ENCODE measurements around the gene MNS1. TPM values are rescaled to one million over a fixed set of nuclear protein-coding genes. Genes with fewer than 3 reads are reported as not detected.

MNS1 gene
- total RNA-seq, 1 experiment from 2014 or later: 4.3 TPM

- H3K36me3 ChIP-seq (ENCODE audit: low read depth, low read length): peaks cover 6% of the 10 kb centered on the region; the same call in 1 of the 2 replicates
- ChIA-PET CTCF (interaction anchor here (0.8 kb wide), 1 partner anchor 25 kb away, joined by 3 read pairs; no protein-coding TSS in a partner anchor), POLR2A (ENCODE audit: unreplicated experiment) (no interaction called here)
- peak; percentile 94 for ATAC-seq
- H4K20me1 ChIP-seq (ENCODE audit: low read length): no peaks in the 10 kb centered on the region
- H3K4me1 ChIP-seq (ENCODE audit: insufficient read depth, low read length): peaks cover 14% of the 10 kb centered on the region
- H3K79me2 ChIP-seq (ENCODE audit: low read length): no peaks in the 10 kb centered on the region
- no peaks in the 10 kb centered on the region for H3K27me3 ChIP-seq (ENCODE audit: low read length)
- peak overlapping the region; percentile 48 for H3K27ac ChIP-seq (ENCODE audit: low read length)
- no peak overlapping the region for H3K9ac ChIP-seq (ENCODE audit: low read length)
- H3K9me2 ChIP-seq (replicated peaks; ENCODE audit: low read length): no peaks in the 10 kb centered on the region
- H3F3A ChIP-seq (ENCODE audit: low read length, unreplicated experiment): no peaks in the 10 kb centered on the region
- intact Hi-C loops (cut with micrococcal nuclease): no loop called here
- peak; percentile 93 for DNase-seq
- H2AFZ ChIP-seq (ENCODE audit: low read length): no peak overlapping the region
- no peaks in the 10 kb centered on the region for H3K9me3 ChIP-seq (ENCODE audit: low read length)
- BruUV-seq (replicated peaks): no TSS peak
- H3K4me2 ChIP-seq (ENCODE audit: low read length): peak overlapping the region; percentile 37
- TF ChIP-seq EZH2phosphoT487 (IDR thresholded peaks at IDR 0.05; ENCODE audit: borderline replicate concordance, low read length) (no peak), CTCF (conservative IDR thresholded peaks at IDR 0.05; ENCODE audit: low read depth, low read length) (no peak), EZH2 (IDR thresholded peaks at IDR 0.05; ENCODE audit: low read length, unreplicated experiment) (no peak)
- peak overlapping the region; percentile 14; the same call in 1 of the 2 replicates for H3K4me3 ChIP-seq (ENCODE audit: low read length)
Observed at GRCh38 chr15:56440214-56440770, 24.6 kb downstream of the MNS1 start.

GRCh38 chr15:56432304-56432703, 32.6 kb downstream of the MNS1 start:
- DNase-seq (no peak), ATAC-seq (no peak)
- no peaks in the 10 kb centered on the region for H3K9me2 ChIP-seq (replicated peaks; ENCODE audit: low read length)
- H3F3A ChIP-seq (ENCODE audit: low read length, unreplicated experiment): no peaks in the 10 kb centered on the region
- no peak overlapping the region for H3K27ac ChIP-seq (ENCODE audit: low read length)
- no peaks in the 10 kb centered on the region for H3K79me2 ChIP-seq (ENCODE audit: low read length)
- intact Hi-C loops (cut with micrococcal nuclease): no loop called here
- no TSS peak for BruUV-seq (replicated peaks)
- TF ChIP-seq EZH2 (IDR thresholded peaks at IDR 0.05; ENCODE audit: low read length, unreplicated experiment) (no peak), CTCF (conservative IDR thresholded peaks at IDR 0.05; ENCODE audit: low read depth, low read length) (no peak), EZH2phosphoT487 (IDR thresholded peaks at IDR 0.05; ENCODE audit: borderline replicate concordance, low read length) (no peak)
- no peaks in the 10 kb centered on the region; the same call in 1 of the 2 replicates for H3K36me3 ChIP-seq (ENCODE audit: low read depth, low read length)
- H3K4me3 ChIP-seq (ENCODE audit: low read length): no peak overlapping the region
- no peaks in the 10 kb centered on the region for H3K27me3 ChIP-seq (ENCODE audit: low read length)
- H3K9ac ChIP-seq (ENCODE audit: low read length): no peak overlapping the region
- no peaks in the 10 kb centered on the region for H4K20me1 ChIP-seq (ENCODE audit: low read length)
- ChIA-PET POLR2A (ENCODE audit: unreplicated experiment) (no interaction called here), CTCF (no interaction called here)
- H3K4me2 ChIP-seq (ENCODE audit: low read length): no peak overlapping the region
- no peaks in the 10 kb centered on the region for H3K4me1 ChIP-seq (ENCODE audit: insufficient read depth, low read length)
- no peaks in the 10 kb centered on the region for H3K9me3 ChIP-seq (ENCODE audit: low read length)
- no peak overlapping the region for H2AFZ ChIP-seq (ENCODE audit: low read length)

- H3K4me1 ChIP-seq (ENCODE audit: insufficient read depth, low read length): no peaks in the 10 kb centered on the region
- H4K20me1 ChIP-seq (ENCODE audit: low read length): no peaks in the 10 kb centered on the region
- peaks cover 6% of the 10 kb centered on the region for H3K36me3 ChIP-seq (ENCODE audit: low read depth, low read length)
- H2AFZ ChIP-seq (ENCODE audit: low read length): no peak overlapping the region
- intact Hi-C loops (cut with micrococcal nuclease): loop anchor here (1.0 to 2.0 kb wide), 3 partner anchors 64 to 183 kb away; partner anchors contain the start of gene TEX9
- ATAC-seq (no peak), DNase-seq (peak; percentile 53)
- H3K9me2 ChIP-seq (replicated peaks; ENCODE audit: low read length): no peaks in the 10 kb centered on the region
- no peak overlapping the region for H3K4me2 ChIP-seq (ENCODE audit: low read length)
- no peaks in the 10 kb centered on the region for H3K27me3 ChIP-seq (ENCODE audit: low read length)
- no peaks in the 10 kb centered on the region for H3F3A ChIP-seq (ENCODE audit: low read length, unreplicated experiment)
- TF ChIP-seq CTCF (conservative IDR thresholded peaks at IDR 0.05; ENCODE audit: low read depth, low read length) (peak; percentile 66), EZH2 (IDR thresholded peaks at IDR 0.05; ENCODE audit: low read length, unreplicated experiment) (no peak)
- BruUV-seq (replicated peaks): no TSS peak
- H3K27ac ChIP-seq (ENCODE audit: low read length): no peak overlapping the region
- ChIA-PET POLR2A (ENCODE audit: unreplicated experiment) (interaction anchor here (0.5 kb wide), 1 partner anchor 139 kb away, joined by 4 read pairs; no protein-coding TSS in a partner anchor), CTCF (no interaction called here)
- H3K4me3 ChIP-seq (ENCODE audit: low read length): no peak overlapping the region
- no peaks in the 10 kb centered on the region for H3K9me3 ChIP-seq (ENCODE audit: low read length)
- no peak overlapping the region for H3K9ac ChIP-seq (ENCODE audit: low read length)
- H3K79me2 ChIP-seq (ENCODE audit: low read length): no peaks in the 10 kb centered on the region
Observed at GRCh38 chr15:56428821-56429458, 36.0 kb downstream of the MNS1 start.

Measured in PC-3 (cell line).